Mammary epithelial cell (primary cell): ENCODE data around the gene CCNL1.

Experiments used
- EZH2 ChIP-seq: IDR thresholded peaks from 2 replicates; pipeline ENCODE4 v1.6.1; 2012; ENCODE audit warnings: low read length, inconsistent platforms, borderline replicate concordance
- TF ChIP-seq, protein P1 (sequence below), 2 donors: IDR thresholded peaks in 1 of 2; conservative IDR thresholded peaks in 1 of 2; 2 replicates each; pipeline ENCODE4 v1.5.1; 2011 to 2012; ENCODE audit warnings: inconsistent platforms in 2 of 2, low read length in 2 of 2, mild to moderate bottlenecking in 2 of 2, control low read depth in 1 of 2, low read depth in 1 of 2; ENCODE audit not compliant: insufficient read depth in 1 of 2; ENCODE audit errors: extremely low read depth in 1 of 2

- TF ChIP-seq, protein P1, sequence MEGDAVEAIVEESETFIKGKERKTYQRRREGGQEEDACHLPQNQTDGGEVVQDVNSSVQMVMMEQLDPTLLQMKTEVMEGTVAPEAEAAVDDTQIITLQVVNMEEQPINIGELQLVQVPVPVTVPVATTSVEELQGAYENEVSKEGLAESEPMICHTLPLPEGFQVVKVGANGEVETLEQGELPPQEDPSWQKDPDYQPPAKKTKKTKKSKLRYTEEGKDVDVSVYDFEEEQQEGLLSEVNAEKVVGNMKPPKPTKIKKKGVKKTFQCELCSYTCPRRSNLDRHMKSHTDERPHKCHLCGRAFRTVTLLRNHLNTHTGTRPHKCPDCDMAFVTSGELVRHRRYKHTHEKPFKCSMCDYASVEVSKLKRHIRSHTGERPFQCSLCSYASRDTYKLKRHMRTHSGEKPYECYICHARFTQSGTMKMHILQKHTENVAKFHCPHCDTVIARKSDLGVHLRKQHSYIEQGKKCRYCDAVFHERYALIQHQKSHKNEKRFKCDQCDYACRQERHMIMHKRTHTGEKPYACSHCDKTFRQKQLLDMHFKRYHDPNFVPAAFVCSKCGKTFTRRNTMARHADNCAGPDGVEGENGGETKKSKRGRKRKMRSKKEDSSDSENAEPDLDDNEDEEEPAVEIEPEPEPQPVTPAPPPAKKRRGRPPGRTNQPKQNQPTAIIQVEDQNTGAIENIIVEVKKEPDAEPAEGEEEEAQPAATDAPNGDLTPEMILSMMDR (conservative IDR thresholded peaks at IDR 0.05 in 1 of 2, IDR thresholded peaks at IDR 0.05 in 1 of 2; ENCODE audit: extremely low read depth in 1 of 2, insufficient read depth in 1 of 2, low read depth in 1 of 2, low read length in 2 of 2), result no peak
- TF ChIP-seq EZH2, result no peak
Observed at GRCh38 chr3:157170861-157171260, 10.9 kb upstream of the CCNL1 start.
